ENCODE results near the gene TMEM150B.

DNA sequence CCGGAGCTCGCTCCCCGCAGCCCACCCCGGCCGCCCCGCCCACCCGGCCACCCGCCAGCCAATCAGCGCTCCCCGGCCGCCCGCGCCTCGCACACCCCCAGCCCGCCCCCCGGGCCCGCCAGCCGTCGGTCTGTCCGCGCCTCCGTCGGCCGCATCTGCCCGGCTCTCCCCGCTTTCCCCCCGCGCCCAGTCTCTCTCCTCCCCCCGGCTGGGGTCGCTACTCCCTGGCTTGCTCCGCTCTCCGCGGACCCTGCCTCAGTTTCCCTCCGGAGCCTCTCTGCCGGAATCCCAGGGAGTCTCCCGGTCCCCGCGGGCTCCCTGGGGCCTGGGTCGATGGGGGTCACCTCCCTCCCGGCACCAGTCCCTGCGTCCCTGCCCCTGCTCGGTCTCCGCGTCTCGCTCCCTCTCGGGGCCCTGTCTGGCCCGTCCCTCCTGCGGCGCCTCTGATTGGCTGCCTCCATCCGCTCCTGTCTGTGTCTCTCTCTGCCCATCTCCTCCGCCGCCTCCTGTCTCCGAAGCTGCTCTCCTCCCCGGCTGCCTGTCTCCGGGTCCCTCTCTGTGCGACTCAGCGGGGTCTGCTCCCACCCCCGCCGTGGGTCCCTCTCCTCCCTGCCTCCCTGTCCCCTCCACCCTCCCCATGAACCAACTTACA is 44.6 kb upstream of the TMEM150B start:
- TF ChIP-seq, protein P1, sequence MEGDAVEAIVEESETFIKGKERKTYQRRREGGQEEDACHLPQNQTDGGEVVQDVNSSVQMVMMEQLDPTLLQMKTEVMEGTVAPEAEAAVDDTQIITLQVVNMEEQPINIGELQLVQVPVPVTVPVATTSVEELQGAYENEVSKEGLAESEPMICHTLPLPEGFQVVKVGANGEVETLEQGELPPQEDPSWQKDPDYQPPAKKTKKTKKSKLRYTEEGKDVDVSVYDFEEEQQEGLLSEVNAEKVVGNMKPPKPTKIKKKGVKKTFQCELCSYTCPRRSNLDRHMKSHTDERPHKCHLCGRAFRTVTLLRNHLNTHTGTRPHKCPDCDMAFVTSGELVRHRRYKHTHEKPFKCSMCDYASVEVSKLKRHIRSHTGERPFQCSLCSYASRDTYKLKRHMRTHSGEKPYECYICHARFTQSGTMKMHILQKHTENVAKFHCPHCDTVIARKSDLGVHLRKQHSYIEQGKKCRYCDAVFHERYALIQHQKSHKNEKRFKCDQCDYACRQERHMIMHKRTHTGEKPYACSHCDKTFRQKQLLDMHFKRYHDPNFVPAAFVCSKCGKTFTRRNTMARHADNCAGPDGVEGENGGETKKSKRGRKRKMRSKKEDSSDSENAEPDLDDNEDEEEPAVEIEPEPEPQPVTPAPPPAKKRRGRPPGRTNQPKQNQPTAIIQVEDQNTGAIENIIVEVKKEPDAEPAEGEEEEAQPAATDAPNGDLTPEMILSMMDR (IDR thresholded peaks at IDR 0.05; ENCODE audit: insufficient read depth, low read depth, low read length) = no peak
- no peak for TF ChIP-seq EZH2 (IDR thresholded peaks at IDR 0.05; ENCODE audit: insufficient read depth, low read length)

All from astrocyte (in vitro differentiated cells and primary cell).